Measurements from ENCODE around the gene TOMT. TPM values are rescaled to one million over a fixed set of nuclear protein-coding genes. Genes with fewer than 3 reads are reported as not detected.

TOMT gene
- total and polyA plus RNA-seq, 2 of the 4 experiments (the other 2 are of a cell fraction): not detected

DNA sequence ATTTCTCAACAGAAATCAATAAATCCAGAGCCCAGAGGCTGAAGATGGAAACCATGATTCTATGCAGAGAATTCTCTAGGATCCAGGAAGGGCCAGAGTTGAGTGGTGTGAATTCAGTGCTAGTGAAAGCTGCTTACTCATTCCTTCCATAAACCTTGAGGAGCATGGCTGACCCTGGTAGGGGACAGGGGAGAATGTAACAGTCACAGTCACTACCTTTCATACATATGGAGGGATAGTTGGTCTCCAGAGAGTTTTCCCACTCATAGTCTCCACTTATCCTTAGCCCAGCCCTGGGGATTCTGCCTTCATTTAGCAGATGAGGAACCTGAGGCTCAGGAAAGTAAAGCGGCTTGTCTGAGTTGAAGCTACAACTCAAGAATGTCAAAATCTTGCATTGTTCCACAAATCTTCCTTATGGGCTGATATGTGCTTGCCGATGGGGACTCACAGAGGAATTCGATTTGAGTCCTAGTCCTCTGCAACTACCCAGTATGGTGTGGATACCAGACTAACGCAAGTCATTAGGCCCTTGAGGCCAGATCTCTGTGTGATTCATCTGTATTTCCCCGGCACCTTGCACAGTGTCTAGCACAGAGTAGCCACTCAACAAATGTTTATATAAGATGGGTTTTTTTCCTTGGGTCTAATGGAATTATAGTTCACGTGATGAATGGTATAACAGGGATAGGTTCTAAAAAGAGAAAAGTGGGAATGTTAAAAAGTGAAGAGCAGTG, 10.5 kb downstream of the TOMT start:
- Histone ChIP-seq H2BK120ac (ENCODE audit: low read depth, low read length) (0 out of 2 replicates have a peak overlapping the region, but pooled peaks have one; percentile 6), H4K20me1 (ENCODE audit: insufficient read depth, low read length) (no peaks in the 10 kb centered on the region), H3K27ac (ENCODE audit: insufficient read depth, low read length) (no peak overlapping the region), H3K27me3 (ENCODE audit: control insufficient read depth, insufficient read depth, low read length) (no peaks in the 10 kb centered on the region), H3K4me2 (ENCODE audit: low read depth, low read length) (no peak overlapping the region), H3K9ac (ENCODE audit: low read depth, low read length) (no peak overlapping the region), H2BK15ac (ENCODE audit: low read depth, low read length) (no peak overlapping the region), H3K79me1 (ENCODE audit: low read depth in 1 of 2, low read length in 2 of 2) (peaks cover 0 to 15% of the 10 kb centered on the region in 2 experiments; a peak in 2 of 4 replicates), H2AFZ (replicated peaks; ENCODE audit: low read length, poor library complexity) (peak overlapping the region; percentile 28), H3K14ac (replicated peaks; ENCODE audit: low read depth, low read length) (0 out of 2 replicates have a peak overlapping the region, but pooled peaks have one; percentile 29), H3K4me3 (ENCODE audit: insufficient read depth, low read depth, low read length) (no peak overlapping the region), H2AK9ac (replicated peaks; ENCODE audit: low read depth, low read length, poor library complexity) (peak overlapping the region; percentile 2), H3K56ac (ENCODE audit: extremely low read depth, insufficient read depth, low read length) (no peak overlapping the region), H2BK5ac (ENCODE audit: low read depth, low read length, poor library complexity, severe bottlenecking) (no peak overlapping the region), H3K4me1 (ENCODE audit: control insufficient read depth, insufficient read depth, low read length) (peaks cover 6% of the 10 kb centered on the region; the same call in 1 of the 2 replicates), H4K5ac (ENCODE audit: low read depth, low read length) (peak overlapping the region; percentile 38; the same call in 1 of the 2 replicates), H3K36me3 (ENCODE audit: control insufficient read depth, insufficient read depth, low read length) (no peaks in the 10 kb centered on the region), H4K91ac (ENCODE audit: insufficient read depth, low read depth, low read length) (no peak overlapping the region), H3K23ac (ENCODE audit: low read depth, low read length) (no peak overlapping the region), H2AK5ac (ENCODE audit: low read depth, low read length) (no peak overlapping the region), H3K4ac (ENCODE audit: low read depth, low read length) (peak overlapping the region; percentile 41; the same call in 1 of the 2 replicates), H3K9me3 (ENCODE audit: control insufficient read depth, insufficient read depth, low read length) (no peaks in the 10 kb centered on the region), H2BK20ac (ENCODE audit: low read depth, low read length) (peak overlapping the region; percentile 41; the same call in 1 of the 2 replicates), H3K9me1 (ENCODE audit: insufficient read depth, low read length) (peaks cover 7% of the 10 kb centered on the region), H3K18ac (ENCODE audit: low read depth, low read length) (no peak overlapping the region), H4K8ac (ENCODE audit: low read depth in 2 of 2, low read length in 2 of 2) (peak overlapping the region in 1 of 2 experiments; percentile 35; a peak in 1 of 4 replicates)
- TF ChIP-seq FOS (IDR thresholded peaks at IDR 0.05; ENCODE audit: low read depth, low read length): no peak
- WGBS, 2 experiments (ENCODE audit: extremely low coverage in 2 of 2, insufficient read length in 1 of 2): 91% methylated on average over 5 of the region's 6 CpGs; no CpG with 5 or more reads in 1 of the 2 experiments
- intact Hi-C loops (cut with micrococcal nuclease) (no loop called here), in situ Hi-C loops (cut with MboI; ENCODE audit: low sequenced_read_pairs) (no loop called here), dilution Hi-C loops (cut with HindIII; ENCODE audit: low sequenced_read_pairs, unreplicated experiment) (no loop called here)
- ChIA-PET POLR2A (ENCODE audit: unreplicated experiment) (no interaction called here), CTCF (no interaction called here)
- no peak for ATAC-seq (ENCODE audit: low read depth)
- DNase-seq: no peak
- no TSS peak for BruUV-seq (replicated peaks)

Measured in IMR-90 (cell line).